SU-DHL-6 (cell line): ENCODE measurements around the gene NUDT3.

Experiments used
- H2AFZ ChIP-seq: fragments of 200-600 bp; sonication (generic); 2 replicates; pipeline ENCODE4 v1.6.1; 2014; ENCODE audit warnings: low read depth, mild to moderate bottlenecking, moderate library complexity, mixed read lengths, antibody characterized with exemption, low read length; ENCODE audit not compliant: severe bottlenecking
- H3F3A ChIP-seq: fragments of 200-600 bp; shearing (Covaris generic); 2 replicates; pipeline ENCODE4 v1.6.0; 2016; ENCODE audit warnings: antibody characterized with exemption, mild to moderate bottlenecking; ENCODE audit not compliant: insufficient read depth
- H3K27ac ChIP-seq: fragments of 200-600 bp; sonication (generic); 2 replicates; pipeline ENCODE4 v1.5.1; 2016; ENCODE audit warnings: low read depth, mild to moderate bottlenecking, low read length, moderate library complexity, mixed read lengths
- H3K27me3 ChIP-seq: fragments of 200-600 bp; sonication (generic), shearing (Covaris generic); 2 replicates; pipeline ENCODE4 v1.6.0; 2014; ENCODE audit warnings: mild to moderate bottlenecking, low read length
- H3K36me3 ChIP-seq: fragments of 200-600 bp; sonication (generic); 2 replicates; pipeline ENCODE4 v1.6.1; 2014; ENCODE audit warnings: mild to moderate bottlenecking, low read length, mixed read lengths
- H3K4me2 ChIP-seq: fragments of 300-600, 200-600 bp; shearing (Covaris generic), sonication (generic); 2 replicates; pipeline ENCODE4 v1.6.0; 2014; ENCODE audit warnings: low read length, low read depth, mild to moderate bottlenecking; ENCODE audit not compliant: poor library complexity, severe bottlenecking
- H3K4me3 ChIP-seq: fragments of 200-600 bp; sonication (generic); 2 replicates; pipeline ENCODE4 v1.5.1; 2014; ENCODE audit warnings: antibody characterized with exemption, low read length, mild to moderate bottlenecking, mixed read lengths; ENCODE audit not compliant: insufficient read depth, poor library complexity, severe bottlenecking
- H3K79me2 ChIP-seq: fragments of 200-600 bp; sonication (generic); 2 replicates; pipeline ENCODE4 v1.6.1; 2014; ENCODE audit warnings: mild to moderate bottlenecking, low read length, moderate library complexity; ENCODE audit not compliant: insufficient read depth
- H3K9ac ChIP-seq: fragments of 200-600 bp; sonication (generic); 2 replicates; pipeline ENCODE4 v1.7.0; 2014; ENCODE audit warnings: mild to moderate bottlenecking, low read length
- H3K9me2 ChIP-seq: fragments of 200-600 bp; sonication (generic); replicated peaks from 2 replicates; pipeline ENCODE4 v1.6.1; 2014; ENCODE audit warnings: low read length; ENCODE audit not compliant: insufficient read depth
- H3K9me3 ChIP-seq: fragments of 200-600 bp; sonication (generic); 2 replicates; pipeline ENCODE4 v1.6.1; 2014; ENCODE audit warnings: low read length, mixed read lengths; ENCODE audit not compliant: insufficient read depth
- H4K20me1 ChIP-seq: fragments of 200-600 bp; sonication (generic); 2 replicates; pipeline ENCODE4 v1.6.1; 2014; ENCODE audit warnings: low read depth, mild to moderate bottlenecking, antibody characterized with exemption, low read length, moderate library complexity, mixed read lengths
- CTCF ChIP-seq: fragments of 200-600 bp; sonication (generic); IDR thresholded peaks from one replicate; pipeline ENCODE4 v1.5.1; 2017; ENCODE audit warnings: antibody characterized with exemption, mild to moderate bottlenecking, low read length, moderate library complexity; ENCODE audit not compliant: insufficient read depth, poor library complexity, severe bottlenecking
- EZH2phosphoT487 ChIP-seq: fragments of 200-600 bp; sonication (generic), shearing (Covaris generic); conservative IDR thresholded peaks from 2 replicates; pipeline ENCODE4 v1.6.1; 2018; ENCODE audit warnings: mild to moderate bottlenecking, antibody characterized with exemption, low read length, moderate library complexity, mixed read lengths

NUDT3 gene

DNA sequence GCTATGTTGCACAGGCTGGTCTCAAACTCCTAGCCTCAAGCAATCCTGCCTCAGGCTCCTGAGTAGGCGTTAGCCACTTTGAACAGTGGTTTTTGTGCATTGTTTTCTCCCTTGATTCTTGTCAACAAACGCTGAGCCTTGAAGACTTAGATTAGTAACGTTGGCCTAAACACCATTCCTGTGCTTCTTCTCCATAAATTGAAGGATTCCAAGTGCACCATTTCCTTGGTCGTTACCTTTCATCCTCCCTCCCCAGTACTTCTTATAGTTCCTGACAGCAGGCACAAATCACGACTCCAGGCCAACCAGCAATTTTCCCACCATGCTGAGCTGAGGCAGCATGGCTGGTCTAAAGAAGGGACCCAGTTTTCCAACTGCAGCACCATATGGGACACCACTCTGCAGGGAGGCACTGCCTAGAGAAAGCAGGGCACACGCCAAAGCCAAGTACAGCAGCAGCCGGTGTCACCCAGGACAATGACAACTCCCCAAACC lies 24.5 kb upstream of the NUDT3 start:
- no peak overlapping the region for H2AFZ ChIP-seq
- peaks cover 43% of the 10 kb centered on the region for H3K36me3 ChIP-seq
- no peaks in the 10 kb centered on the region for H3K27me3 ChIP-seq
- peaks cover 73% of the 10 kb centered on the region for H3F3A ChIP-seq
- H3K4me3 ChIP-seq = no peak overlapping the region
- H3K4me2 ChIP-seq = no peak overlapping the region
- no peaks in the 10 kb centered on the region for H3K9me3 ChIP-seq
- no peak overlapping the region for H3K27ac ChIP-seq
- peaks cover 19% of the 10 kb centered on the region; the same call in 1 of the 2 replicates for H4K20me1 ChIP-seq
- TF ChIP-seq EZH2phosphoT487 (no peak), CTCF (no peak)
- H3K9ac ChIP-seq = no peak overlapping the region
- H3K9me2 ChIP-seq = no peaks in the 10 kb centered on the region
- peaks cover 12% of the 10 kb centered on the region for H3K79me2 ChIP-seq

- Histone ChIP-seq H3K4me2 (no peak overlapping the region), H3K36me3 (peaks cover 33% of the 10 kb centered on the region), H3K79me2 (no peaks in the 10 kb centered on the region), H3K27me3 (no peaks in the 10 kb centered on the region), H3K9me2 (no peaks in the 10 kb centered on the region), H4K20me1 (peaks cover 14% of the 10 kb centered on the region; the same call in 1 of the 2 replicates), H2AFZ (no peak overlapping the region), H3K9me3 (no peaks in the 10 kb centered on the region), H3K9ac (no peak overlapping the region), H3K27ac (no peak overlapping the region), H3F3A (peaks cover 72% of the 10 kb centered on the region), H3K4me3 (no peak overlapping the region)
- TF ChIP-seq EZH2phosphoT487 = no peak
- peak; percentile 55 for TF ChIP-seq CTCF
Measured at GRCh38 chr6:34414999-34415858, 22.8 kb upstream of the NUDT3 start.

- H3K4me2 ChIP-seq = no peak overlapping the region
- H3K79me2 ChIP-seq = no peaks in the 10 kb centered on the region
- H3K36me3 ChIP-seq = peaks cover 16% of the 10 kb centered on the region
- TF ChIP-seq EZH2phosphoT487 (no peak), CTCF (no peak)
- H3K27ac ChIP-seq = no peak overlapping the region
- H3F3A ChIP-seq = peaks cover 54% of the 10 kb centered on the region
- no peaks in the 10 kb centered on the region for H3K9me3 ChIP-seq
- no peak overlapping the region for H2AFZ ChIP-seq
- no peak overlapping the region for H3K4me3 ChIP-seq
- no peaks in the 10 kb centered on the region for H3K27me3 ChIP-seq
- H3K9me2 ChIP-seq = no peaks in the 10 kb centered on the region
- H3K9ac ChIP-seq = no peak overlapping the region
- peaks cover 10% of the 10 kb centered on the region; the same call in 1 of the 2 replicates for H4K20me1 ChIP-seq
Measured at GRCh38 chr6:34412643-34413214, 20.3 kb upstream of the NUDT3 start.
